Measurements from ENCODE around the gene ALPI. TPM values are rescaled to one million over a fixed set of nuclear protein-coding genes. Genes with fewer than 3 reads are reported as not detected.

Gene ALPI
- total and polyA plus RNA-seq, 9 of the 15 experiments (the other 6 are each of a cell fraction or from before 2014, with no cell fraction given), result not detected

- ChIA-PET CTCF (ENCODE audit: low intra/inter-chr PET ratio) (no interaction called here), POLR2A (no interaction called here)
- intact Hi-C loops (cut with micrococcal nuclease) (no loop called here), in situ Hi-C loops (cut with MboI) (no loop called here)
- Histone ChIP-seq H3K4me3 (no peak overlapping the region), H3K27me3 (ENCODE audit: control insufficient read depth in 2 of 2, insufficient read depth in 2 of 2, low read length in 2 of 2) (peaks cover 0 to 54% of the 10 kb centered on the region in 2 experiments; a peak in 3 of 5 replicates), H4K20me1 (replicated peaks; ENCODE audit: control insufficient read depth, insufficient read depth, low read length) (no peaks in the 10 kb centered on the region), H3K9ac (ENCODE audit: insufficient read depth in 1 of 2, low read depth in 2 of 2, low read length in 2 of 2) (no peak overlapping the region), H3K9me3 (replicated peaks; ENCODE audit: control insufficient read depth, insufficient read depth, low read depth, low read length) (no peaks in the 10 kb centered on the region), H3K36me3 (ENCODE audit: control insufficient read depth, insufficient read depth, low read length) (no peaks in the 10 kb centered on the region), H3K4me2 (ENCODE audit: insufficient read depth, low read length) (no peak overlapping the region), H3K9me1 (ENCODE audit: control insufficient read depth, insufficient read depth, low read length) (no peaks in the 10 kb centered on the region), H2AFZ (ENCODE audit: low read depth, low read length) (no peak overlapping the region), H3K4me1 (replicated peaks in 1 of 2; ENCODE audit: control insufficient read depth in 2 of 2, insufficient read depth in 2 of 2, low read length in 2 of 2) (peaks cover 0 to 4% of the 10 kb centered on the region in 2 experiments; a peak in 2 of 5 replicates), H3K27ac (ENCODE audit: extremely low read depth, low read depth, low read length) (no peak overlapping the region), H3K79me2 (ENCODE audit: control insufficient read depth, insufficient read depth, low read length) (no peaks in the 10 kb centered on the region)
- WGBS (ENCODE audit: insufficient coverage, low coverage, missing lambda C conversion rate), result 24% methylated on average over 41 of the region's 56 CpGs
- BruUV-seq (replicated peaks), result no TSS peak
- TF ChIP-seq JUND (IDR thresholded peaks at IDR 0.05; ENCODE audit: borderline replicate concordance, low read depth, low read length) (no peak), JUND (tag; IDR thresholded peaks at IDR 0.05; ENCODE audit: borderline replicate concordance, low read depth, low read length) (no peak), ZNF830 (CRISPR knock-in tag; IDR thresholded peaks at IDR 0.05) (no peak), HDAC8 (tag; IDR thresholded peaks at IDR 0.05) (no peak), RFX1 (IDR thresholded peaks at IDR 0.05) (no peak), STAT5B (CRISPR knock-in tag; IDR thresholded peaks at IDR 0.05) (no peak)
- ATAC-seq (no peak), FAIRE-seq (no peak), DNase-seq (ENCODE audit: extremely low read depth in 1 of 4, low spot score in 3 of 4) (no peak)
These were observed 2.9 kb downstream of the ALPI start for GRCh38 chr2:232458661-232459418.

Measured in K562 (cell line).